DMS153 (cell line): ENCODE results near the gene RASSF1.
A peak's percentile ranks its signal among the peaks of the same experiment; 100 is the strongest.

ENCODE experiments used
- DNase-seq: peaks from one replicate; lab custom pipeline; 2025; lab: John Stamatoyannopoulos, UW

RASSF1 gene

GRCh38 chr3:50299929-50300680 lies 40.5 kb downstream of the RASSF1 start:
- no peak for DNase-seq

- no peak for DNase-seq
Measured at GRCh38 chr3:50299638-50299928, 41.1 kb downstream of the RASSF1 start.

GRCh38 chr3:50298836-50299637 lies 41.6 kb downstream of the RASSF1 start, which contains the start of the genes HYAL3 and NAA80:
Gene HYAL3 (minus strand): TSS chr3:50299405. CDS start chr3:50295602, 3,803 bp downstream.
Gene NAA80 (minus strand): TSS chr3:50299405. CDS start chr3:50297463, 1,942 bp downstream.
- peak; percentile 86 for DNase-seq

GRCh38 chr3:50297896-50298725 lies 42.5 kb downstream of the RASSF1 start:
- no peak for DNase-seq

- DNase-seq, result no peak
Measured at GRCh38 chr3:50297384-50297775, 43.3 kb downstream of the RASSF1 start.

GRCh38 chr3:50296721-50297383 lies 43.8 kb downstream of the RASSF1 start:
- DNase-seq, result no peak

- no peak for DNase-seq
Measured at GRCh38 chr3:50295553-50296431, 44.8 kb downstream of the RASSF1 start.

- DNase-seq, result no peak
Measured at GRCh38 chr3:50294492-50295403, 45.9 kb downstream of the RASSF1 start.

- DNase-seq, result no peak
Measured at GRCh38 chr3:50294089-50294488, 46.5 kb downstream of the RASSF1 start.

- DNase-seq, result no peak
Measured at GRCh38 chr3:50293079-50293801, 47.4 kb downstream of the RASSF1 start.

- peak; percentile 86 for DNase-seq
Measured at GRCh38 chr3:50292159-50293078, 48.2 kb downstream of the RASSF1 start, which contains the start of gene IFRD2. Gene IFRD2 (minus strand): TSS chr3:50292429. CDS start chr3:50292274, 155 bp downstream.

GRCh38 chr3:50290161-50290641 lies 50.4 kb downstream of the RASSF1 start:
- DNase-seq, result no peak

GRCh38 chr3:50289130-50289529 lies 51.5 kb downstream of the RASSF1 start:
- no peak for DNase-seq

- no peak for DNase-seq
Measured at GRCh38 chr3:50288387-50289007, 52.1 kb downstream of the RASSF1 start.

GRCh38 chr3:50287262-50287661 lies 53.4 kb downstream of the RASSF1 start:
- no peak for DNase-seq

- DNase-seq, result no peak
Measured at GRCh38 chr3:50286322-50287227, 54.1 kb downstream of the RASSF1 start.
